Measurements from ENCODE around the gene GRM1.

Gene GRM1

DNA sequence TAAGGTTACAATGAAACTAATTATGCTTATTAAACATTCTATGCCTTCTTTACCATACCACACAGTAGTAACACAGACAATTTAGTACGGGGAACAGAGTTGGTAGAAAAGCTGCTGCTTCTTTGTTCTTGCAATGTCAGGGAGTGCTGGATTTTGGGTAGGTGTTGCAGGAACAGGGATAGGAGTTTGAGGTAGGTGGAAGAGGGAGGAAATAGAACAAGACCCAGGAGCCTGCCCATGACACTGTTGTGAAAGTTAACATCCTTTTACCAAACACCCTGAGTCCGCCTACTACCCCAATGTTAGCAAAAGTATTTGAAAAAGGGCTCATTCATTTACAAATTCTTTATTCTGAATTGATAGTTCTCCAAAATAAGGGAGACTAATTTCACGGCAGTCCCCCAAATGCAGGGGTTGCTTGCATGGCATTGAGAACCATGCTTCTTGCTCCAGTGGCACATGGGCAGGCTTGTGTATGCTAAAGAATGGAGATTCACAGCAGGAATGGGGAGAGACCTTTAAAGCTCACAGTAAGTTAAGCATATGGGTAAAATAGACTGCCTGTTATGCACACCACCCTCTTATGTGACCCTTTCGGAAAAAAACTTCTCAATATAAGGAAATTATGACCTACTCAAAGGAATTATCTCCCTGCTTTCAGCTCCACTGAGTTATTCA is 181.7 kb downstream of the GRM1 start:
- TF ChIP-seq OSR1 (CRISPR knock-in tag; IDR thresholded peaks at IDR 0.05) (no peak), ESRRG (CRISPR knock-in tag; IDR thresholded peaks at IDR 0.05) (no peak)
- TF ChIP-seq, protein P1, sequence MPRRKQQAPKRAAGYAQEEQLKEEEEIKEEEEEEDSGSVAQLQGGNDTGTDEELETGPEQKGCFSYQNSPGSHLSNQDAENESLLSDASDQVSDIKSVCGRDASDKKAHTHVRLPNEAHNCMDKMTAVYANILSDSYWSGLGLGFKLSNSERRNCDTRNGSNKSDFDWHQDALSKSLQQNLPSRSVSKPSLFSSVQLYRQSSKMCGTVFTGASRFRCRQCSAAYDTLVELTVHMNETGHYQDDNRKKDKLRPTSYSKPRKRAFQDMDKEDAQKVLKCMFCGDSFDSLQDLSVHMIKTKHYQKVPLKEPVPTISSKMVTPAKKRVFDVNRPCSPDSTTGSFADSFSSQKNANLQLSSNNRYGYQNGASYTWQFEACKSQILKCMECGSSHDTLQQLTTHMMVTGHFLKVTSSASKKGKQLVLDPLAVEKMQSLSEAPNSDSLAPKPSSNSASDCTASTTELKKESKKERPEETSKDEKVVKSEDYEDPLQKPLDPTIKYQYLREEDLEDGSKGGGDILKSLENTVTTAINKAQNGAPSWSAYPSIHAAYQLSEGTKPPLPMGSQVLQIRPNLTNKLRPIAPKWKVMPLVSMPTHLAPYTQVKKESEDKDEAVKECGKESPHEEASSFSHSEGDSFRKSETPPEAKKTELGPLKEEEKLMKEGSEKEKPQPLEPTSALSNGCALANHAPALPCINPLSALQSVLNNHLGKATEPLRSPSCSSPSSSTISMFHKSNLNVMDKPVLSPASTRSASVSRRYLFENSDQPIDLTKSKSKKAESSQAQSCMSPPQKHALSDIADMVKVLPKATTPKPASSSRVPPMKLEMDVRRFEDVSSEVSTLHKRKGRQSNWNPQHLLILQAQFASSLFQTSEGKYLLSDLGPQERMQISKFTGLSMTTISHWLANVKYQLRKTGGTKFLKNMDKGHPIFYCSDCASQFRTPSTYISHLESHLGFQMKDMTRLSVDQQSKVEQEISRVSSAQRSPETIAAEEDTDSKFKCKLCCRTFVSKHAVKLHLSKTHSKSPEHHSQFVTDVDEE (CRISPR knock-in tag; IDR thresholded peaks at IDR 0.05): no peak
- no peak for ATAC-seq

DNA sequence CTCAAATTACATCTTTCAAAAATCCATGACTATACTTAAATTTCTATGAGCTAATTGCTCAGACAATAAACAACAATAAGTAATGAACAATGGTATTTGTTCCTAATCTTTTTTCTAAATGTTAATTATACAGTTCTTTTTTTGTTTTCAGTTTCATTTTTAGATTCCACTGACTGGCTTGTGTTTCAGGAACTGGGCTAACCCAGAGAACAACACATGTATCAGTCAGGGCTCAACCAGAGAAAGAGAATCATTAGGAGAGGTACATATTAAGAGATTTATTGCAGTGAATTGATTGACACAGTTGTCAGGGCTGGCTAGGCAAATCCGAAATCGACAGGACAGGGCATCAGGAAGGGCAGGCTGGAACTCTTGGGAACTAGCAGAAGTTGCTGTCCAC is 182.8 kb downstream of the GRM1 start:
- TF ChIP-seq OSR1 (CRISPR knock-in tag; IDR thresholded peaks at IDR 0.05) (no peak), GLIS3 (CRISPR knock-in tag; IDR thresholded peaks at IDR 0.05) (no peak), BACH2 (CRISPR knock-in tag; IDR thresholded peaks at IDR 0.05; ENCODE audit: borderline replicate concordance) (no peak), ZNF70 (CRISPR knock-in tag; IDR thresholded peaks at IDR 0.05) (no peak), ESRRG (CRISPR knock-in tag; IDR thresholded peaks at IDR 0.05) (no peak), SNAI2 (CRISPR knock-in tag; IDR thresholded peaks at IDR 0.05) (no peak), ZNF8 (CRISPR knock-in tag; IDR thresholded peaks at IDR 0.05) (no peak), TCF4 (CRISPR knock-in tag; IDR thresholded peaks at IDR 0.05; ENCODE audit: borderline replicate concordance) (no peak), ARNTL (CRISPR knock-in tag; IDR thresholded peaks at IDR 0.05; ENCODE audit: borderline replicate concordance, low read depth) (no peak), ZFP3 (CRISPR knock-in tag; IDR thresholded peaks at IDR 0.05) (no peak), ZFP30 (CRISPR knock-in tag; IDR thresholded peaks at IDR 0.05) (no peak)
- TF ChIP-seq, protein P2, sequence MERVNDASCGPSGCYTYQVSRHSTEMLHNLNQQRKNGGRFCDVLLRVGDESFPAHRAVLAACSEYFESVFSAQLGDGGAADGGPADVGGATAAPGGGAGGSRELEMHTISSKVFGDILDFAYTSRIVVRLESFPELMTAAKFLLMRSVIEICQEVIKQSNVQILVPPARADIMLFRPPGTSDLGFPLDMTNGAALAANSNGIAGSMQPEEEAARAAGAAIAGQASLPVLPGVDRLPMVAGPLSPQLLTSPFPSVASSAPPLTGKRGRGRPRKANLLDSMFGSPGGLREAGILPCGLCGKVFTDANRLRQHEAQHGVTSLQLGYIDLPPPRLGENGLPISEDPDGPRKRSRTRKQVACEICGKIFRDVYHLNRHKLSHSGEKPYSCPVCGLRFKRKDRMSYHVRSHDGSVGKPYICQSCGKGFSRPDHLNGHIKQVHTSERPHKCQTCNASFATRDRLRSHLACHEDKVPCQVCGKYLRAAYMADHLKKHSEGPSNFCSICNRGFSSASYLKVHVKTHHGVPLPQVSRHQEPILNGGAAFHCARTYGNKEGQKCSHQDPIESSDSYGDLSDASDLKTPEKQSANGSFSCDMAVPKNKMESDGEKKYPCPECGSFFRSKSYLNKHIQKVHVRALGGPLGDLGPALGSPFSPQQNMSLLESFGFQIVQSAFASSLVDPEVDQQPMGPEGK (CRISPR knock-in tag; IDR thresholded peaks at IDR 0.05; ENCODE audit: borderline replicate concordance): no peak
- TF ChIP-seq, protein P3, sequence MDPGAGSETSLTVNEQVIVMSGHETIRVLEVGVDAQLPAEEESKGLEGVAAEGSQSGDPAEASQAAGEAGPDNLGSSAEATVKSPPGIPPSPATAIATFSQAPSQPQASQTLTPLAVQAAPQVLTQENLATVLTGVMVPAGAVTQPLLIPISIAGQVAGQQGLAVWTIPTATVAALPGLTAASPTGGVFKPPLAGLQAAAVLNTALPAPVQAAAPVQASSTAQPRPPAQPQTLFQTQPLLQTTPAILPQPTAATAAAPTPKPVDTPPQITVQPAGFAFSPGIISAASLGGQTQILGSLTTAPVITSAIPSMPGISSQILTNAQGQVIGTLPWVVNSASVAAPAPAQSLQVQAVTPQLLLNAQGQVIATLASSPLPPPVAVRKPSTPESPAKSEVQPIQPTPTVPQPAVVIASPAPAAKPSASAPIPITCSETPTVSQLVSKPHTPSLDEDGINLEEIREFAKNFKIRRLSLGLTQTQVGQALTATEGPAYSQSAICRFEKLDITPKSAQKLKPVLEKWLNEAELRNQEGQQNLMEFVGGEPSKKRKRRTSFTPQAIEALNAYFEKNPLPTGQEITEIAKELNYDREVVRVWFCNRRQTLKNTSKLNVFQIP (CRISPR knock-in tag; IDR thresholded peaks at IDR 0.05; ENCODE audit: borderline replicate concordance, low read depth): no peak
- no peak for ATAC-seq

DNA sequence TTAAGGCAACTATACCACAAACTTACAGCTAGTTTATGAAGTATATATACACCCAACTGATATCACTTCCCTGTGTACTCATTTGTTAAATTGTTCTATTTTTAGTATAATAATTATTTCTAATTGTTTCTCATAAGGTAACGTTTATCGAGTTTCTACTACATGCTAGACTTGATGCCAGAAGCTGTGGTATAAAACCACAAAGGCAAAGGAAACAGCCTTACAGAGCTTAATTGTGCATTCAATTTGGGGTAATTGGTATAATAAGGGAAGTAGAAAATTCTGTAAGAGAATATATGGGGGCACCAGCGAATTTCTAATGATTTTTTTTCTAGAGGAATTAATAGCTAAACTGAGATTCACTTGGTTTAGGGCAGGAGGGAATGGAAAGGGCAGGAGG is 183.9 kb downstream of the GRM1 start:
- ATAC-seq: no peak
- TF ChIP-seq SNAI2 (CRISPR knock-in tag; IDR thresholded peaks at IDR 0.05): no peak
- TF ChIP-seq, protein P2 (CRISPR knock-in tag; IDR thresholded peaks at IDR 0.05; ENCODE audit: borderline replicate concordance): no peak
- no peak for TF ChIP-seq ARNTL (CRISPR knock-in tag; IDR thresholded peaks at IDR 0.05; ENCODE audit: borderline replicate concordance, low read depth)
- TF ChIP-seq, protein P4, sequence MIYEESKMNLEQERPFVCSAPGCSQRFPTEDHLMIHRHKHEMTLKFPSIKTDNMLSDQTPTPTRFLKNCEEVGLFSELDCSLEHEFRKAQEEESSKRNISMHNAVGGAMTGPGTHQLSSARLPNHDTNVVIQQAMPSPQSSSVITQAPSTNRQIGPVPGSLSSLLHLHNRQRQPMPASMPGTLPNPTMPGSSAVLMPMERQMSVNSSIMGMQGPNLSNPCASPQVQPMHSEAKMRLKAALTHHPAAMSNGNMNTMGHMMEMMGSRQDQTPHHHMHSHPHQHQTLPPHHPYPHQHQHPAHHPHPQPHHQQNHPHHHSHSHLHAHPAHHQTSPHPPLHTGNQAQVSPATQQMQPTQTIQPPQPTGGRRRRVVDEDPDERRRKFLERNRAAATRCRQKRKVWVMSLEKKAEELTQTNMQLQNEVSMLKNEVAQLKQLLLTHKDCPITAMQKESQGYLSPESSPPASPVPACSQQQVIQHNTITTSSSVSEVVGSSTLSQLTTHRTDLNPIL (CRISPR knock-in tag; IDR thresholded peaks at IDR 0.05; ENCODE audit: low read depth): no peak
- no peak for TF ChIP-seq ZNF8 (CRISPR knock-in tag; IDR thresholded peaks at IDR 0.05)
- TF ChIP-seq, protein P5, sequence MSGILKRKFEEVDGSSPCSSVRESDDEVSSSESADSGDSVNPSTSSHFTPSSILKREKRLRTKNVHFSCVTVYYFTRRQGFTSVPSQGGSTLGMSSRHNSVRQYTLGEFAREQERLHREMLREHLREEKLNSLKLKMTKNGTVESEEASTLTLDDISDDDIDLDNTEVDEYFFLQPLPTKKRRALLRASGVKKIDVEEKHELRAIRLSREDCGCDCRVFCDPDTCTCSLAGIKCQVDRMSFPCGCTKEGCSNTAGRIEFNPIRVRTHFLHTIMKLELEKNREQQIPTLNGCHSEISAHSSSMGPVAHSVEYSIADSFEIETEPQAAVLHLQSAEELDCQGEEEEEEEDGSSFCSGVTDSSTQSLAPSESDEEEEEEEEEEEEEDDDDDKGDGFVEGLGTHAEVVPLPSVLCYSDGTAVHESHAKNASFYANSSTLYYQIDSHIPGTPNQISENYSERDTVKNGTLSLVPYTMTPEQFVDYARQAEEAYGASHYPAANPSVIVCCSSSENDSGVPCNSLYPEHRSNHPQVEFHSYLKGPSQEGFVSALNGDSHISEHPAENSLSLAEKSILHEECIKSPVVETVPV (CRISPR knock-in tag; IDR thresholded peaks at IDR 0.05): no peak
- TF ChIP-seq CSDC2 (CRISPR knock-in tag; IDR thresholded peaks at IDR 0.05): no peak
- TF ChIP-seq ZNF70 (CRISPR knock-in tag; IDR thresholded peaks at IDR 0.05): no peak
- TF ChIP-seq PPARA (CRISPR knock-in tag; IDR thresholded peaks at IDR 0.05; ENCODE audit: borderline replicate concordance): no peak
- TF ChIP-seq BACH2 (CRISPR knock-in tag; IDR thresholded peaks at IDR 0.05; ENCODE audit: borderline replicate concordance): no peak
- TF ChIP-seq, protein P3 (CRISPR knock-in tag; IDR thresholded peaks at IDR 0.05; ENCODE audit: borderline replicate concordance, low read depth): no peak
- TF ChIP-seq TOX (CRISPR knock-in tag; IDR thresholded peaks at IDR 0.05; ENCODE audit: borderline replicate concordance): no peak

All from SK-N-SH treated with all-trans-retinoic acid at 6 μM for 48 hours (cell line).